HEK293 (cell line): ENCODE measurements around the gene C11orf58.

Experiments
- CTCF ChIA-PET: fragments of 350-600 bp; formaldehyde crosslinking; extraction: SDS; loops from one replicate; lab custom pipeline; 2021; ENCODE audit warnings: antibody characterized with exemption; lab: Yijun Ruan, JAX
- POLR2A ChIA-PET: fragments of 300-600 bp; formaldehyde crosslinking; extraction: SDS; loops from one replicate; lab custom pipeline; 2020; ENCODE audit warnings: antibody characterized with exemption, inconsistent platforms; lab: Yijun Ruan, JAX
- H3K27ac ChIP-seq: fragments of 200-500 bp; sonication (Bioruptor generic); 2 replicates; pipeline ENCODE4 v1.5.1; 2014; ENCODE audit warnings: low read depth, low read length, control low read depth, inconsistent platforms; ENCODE audit errors: extremely low read depth
- H3K36me3 ChIP-seq, 2 experiments: fragments of 200-500 bp in 1 of 2; sonication (Bioruptor generic) in 1 of 2; 1 replicate in 1 of 2; 2 replicates in 1 of 2; pipeline ENCODE4 v1.5.1; 2014 to 2017; ENCODE audit warnings: inconsistent platforms in 2 of 2, low read length in 2 of 2; ENCODE audit not compliant: control insufficient read depth in 2 of 2, insufficient read depth in 1 of 2
- H3K4me1 ChIP-seq: fragments of 200-500 bp; sonication (Bioruptor generic); 2 replicates; pipeline ENCODE4 v1.5.1; 2014; ENCODE audit warnings: mild to moderate bottlenecking, low read length, inconsistent platforms; ENCODE audit not compliant: control insufficient read depth, insufficient read depth
- H3K4me3 ChIP-seq: 2 replicates; pipeline ENCODE4 v1.5.1; 2011; ENCODE audit warnings: low read depth, mild to moderate bottlenecking, control low read depth, low read length, moderate library complexity
- H3K9me3 ChIP-seq: fragments of 200-500 bp; sonication (Bioruptor generic); 2 replicates; pipeline ENCODE4 v1.5.1; 2014; ENCODE audit warnings: low read depth, low read length, inconsistent platforms; ENCODE audit not compliant: control insufficient read depth, insufficient read depth
- PRDM4 ChIP-seq: fragments of 450-650 bp; formaldehyde crosslinking; IDR thresholded peaks from 2 replicates; pipeline ENCODE4 v1.5.1; 2017; ENCODE audit warnings: missing biosample characterization, missing genetic modification characterization
- SCRT2 ChIP-seq: fragments of 450-650 bp; formaldehyde crosslinking; IDR thresholded peaks from 2 replicates; pipeline ENCODE4 v1.5.1; 2016; ENCODE audit warnings: missing biosample characterization, missing genetic modification characterization
- SP2 ChIP-seq: fragments of 450-650 bp; formaldehyde crosslinking; IDR thresholded peaks from 2 replicates; pipeline ENCODE4 v1.5.1; 2016; ENCODE audit warnings: missing biosample characterization, missing genetic modification characterization
- SP7 ChIP-seq: fragments of 450-650 bp; formaldehyde crosslinking; IDR thresholded peaks from 2 replicates; pipeline ENCODE4 v1.5.1; 2016; ENCODE audit warnings: missing biosample characterization, missing genetic modification characterization
- ZBTB10 ChIP-seq: fragments of 450-650 bp; formaldehyde crosslinking; IDR thresholded peaks from 2 replicates; pipeline ENCODE4 v1.5.1; 2016; ENCODE audit warnings: missing biosample characterization, missing genetic modification characterization
- ZIC2 ChIP-seq: fragments of 450-650 bp; formaldehyde crosslinking; IDR thresholded peaks from 2 replicates; pipeline ENCODE4 v1.5.1; 2016; ENCODE audit warnings: missing biosample characterization, missing genetic modification characterization
- ZNF138 ChIP-seq: fragments of 450-650 bp; formaldehyde crosslinking; IDR thresholded peaks from 2 replicates; pipeline ENCODE4 v1.5.1; 2016; ENCODE audit warnings: missing biosample characterization, missing genetic modification characterization, borderline replicate concordance
- ZNF169 ChIP-seq: fragments of 450-650 bp; formaldehyde crosslinking; IDR thresholded peaks from 2 replicates; pipeline ENCODE4 v1.5.1; 2016; ENCODE audit warnings: missing biosample characterization, missing genetic modification characterization
- ZNF211 ChIP-seq: fragments of 450-650 bp; formaldehyde crosslinking; IDR thresholded peaks from 2 replicates; pipeline ENCODE4 v1.5.1; 2016; ENCODE audit warnings: low read depth, missing biosample characterization, missing genetic modification characterization
- ZNF239 ChIP-seq: fragments of 450-650 bp; formaldehyde crosslinking; IDR thresholded peaks from 2 replicates; pipeline ENCODE4 v1.5.1; 2016; ENCODE audit warnings: missing biosample characterization, missing genetic modification characterization
- ZNF24 ChIP-seq: fragments of 450-650 bp; formaldehyde crosslinking; IDR thresholded peaks from 2 replicates; pipeline ENCODE4 v1.5.1; 2016; ENCODE audit warnings: missing biosample characterization, missing genetic modification characterization
- ZNF302 ChIP-seq: fragments of 450-650 bp; formaldehyde crosslinking; IDR thresholded peaks from 2 replicates; pipeline ENCODE4 v1.5.1; 2016; ENCODE audit warnings: missing biosample characterization, missing genetic modification characterization, low read depth
- ZNF473 ChIP-seq: fragments of 450-650 bp; formaldehyde crosslinking; IDR thresholded peaks from 2 replicates; pipeline ENCODE4 v1.5.1; 2017; ENCODE audit warnings: missing biosample characterization, missing genetic modification characterization
- ZNF501 ChIP-seq: fragments of 450-650 bp; formaldehyde crosslinking; IDR thresholded peaks from 2 replicates; pipeline ENCODE4 v1.5.1; 2016; ENCODE audit warnings: missing biosample characterization, missing genetic modification characterization
- ZNF624 ChIP-seq: fragments of 450-650 bp; formaldehyde crosslinking; IDR thresholded peaks from 2 replicates; pipeline ENCODE4 v1.5.1; 2017; ENCODE audit warnings: missing biosample characterization, missing genetic modification characterization
- ZNF626 ChIP-seq: fragments of 450-650 bp; sonication (Bioruptor Pico); formaldehyde crosslinking; IDR thresholded peaks from 2 replicates; pipeline ENCODE4 v1.5.1; 2018; ENCODE audit warnings: missing biosample characterization, missing genetic modification characterization, inconsistent platforms
- ZNF639 ChIP-seq: fragments of 450-650 bp; formaldehyde crosslinking; IDR thresholded peaks from 2 replicates; pipeline ENCODE4 v1.5.1; 2016; ENCODE audit warnings: missing biosample characterization, missing genetic modification characterization
- ZNF654 ChIP-seq: fragments of 450-650 bp; formaldehyde crosslinking; IDR thresholded peaks from 2 replicates; pipeline ENCODE4 v1.5.1; 2016; ENCODE audit warnings: low read depth, missing biosample characterization, missing genetic modification characterization
- ZNF658 ChIP-seq: fragments of 450-650 bp; formaldehyde crosslinking; IDR thresholded peaks from 2 replicates; pipeline ENCODE4; 2016; ENCODE audit warnings: missing biosample characterization, missing genetic modification characterization
- ZNF701 ChIP-seq: fragments of 450-650 bp; formaldehyde crosslinking; IDR thresholded peaks from 2 replicates; pipeline ENCODE4 v1.5.1; 2016; ENCODE audit warnings: missing biosample characterization, missing genetic modification characterization
- ZNF747 ChIP-seq: fragments of 450-650 bp; formaldehyde crosslinking; IDR thresholded peaks from 2 replicates; pipeline ENCODE4 v1.5.1; 2016; ENCODE audit warnings: missing biosample characterization, missing genetic modification characterization
- ZNF830 ChIP-seq: fragments of 450-650 bp; IDR thresholded peaks from 2 replicates; pipeline ENCODE4 v1.5.0; 2018; ENCODE audit warnings: missing biosample characterization, missing genetic modification characterization, low read depth, mild to moderate bottlenecking, moderate library complexity
- ZNF843 ChIP-seq: fragments of 450-650 bp; formaldehyde crosslinking; IDR thresholded peaks from 2 replicates; pipeline ENCODE4 v1.5.1; 2016; ENCODE audit warnings: missing biosample characterization, missing genetic modification characterization
- TF ChIP-seq, protein P1 (sequence below): fragments of 450-650 bp; IDR thresholded peaks from 2 replicates; pipeline ENCODE4 v1.5.1; 2018; ENCODE audit warnings: missing biosample characterization, missing genetic modification characterization
- TF ChIP-seq, protein P2 (sequence below): fragments of 450-650 bp; formaldehyde crosslinking; IDR thresholded peaks from 2 replicates; pipeline ENCODE4 v1.5.1; 2016; ENCODE audit warnings: missing biosample characterization, missing genetic modification characterization

Gene C11orf58

GRCh38 chr11:16793511-16793910 lies 55.1 kb downstream of the C11orf58 start:
- H3K4me1 ChIP-seq, result no peaks in the 10 kb centered on the region
- TF ChIP-seq ZNF624 (tag by site-specific recombination), result no peak
- TF ChIP-seq ZNF658 (tag by site-specific recombination), result no peak
- no peak for TF ChIP-seq PRDM4 (tag by site-specific recombination)
- TF ChIP-seq, protein P1, sequence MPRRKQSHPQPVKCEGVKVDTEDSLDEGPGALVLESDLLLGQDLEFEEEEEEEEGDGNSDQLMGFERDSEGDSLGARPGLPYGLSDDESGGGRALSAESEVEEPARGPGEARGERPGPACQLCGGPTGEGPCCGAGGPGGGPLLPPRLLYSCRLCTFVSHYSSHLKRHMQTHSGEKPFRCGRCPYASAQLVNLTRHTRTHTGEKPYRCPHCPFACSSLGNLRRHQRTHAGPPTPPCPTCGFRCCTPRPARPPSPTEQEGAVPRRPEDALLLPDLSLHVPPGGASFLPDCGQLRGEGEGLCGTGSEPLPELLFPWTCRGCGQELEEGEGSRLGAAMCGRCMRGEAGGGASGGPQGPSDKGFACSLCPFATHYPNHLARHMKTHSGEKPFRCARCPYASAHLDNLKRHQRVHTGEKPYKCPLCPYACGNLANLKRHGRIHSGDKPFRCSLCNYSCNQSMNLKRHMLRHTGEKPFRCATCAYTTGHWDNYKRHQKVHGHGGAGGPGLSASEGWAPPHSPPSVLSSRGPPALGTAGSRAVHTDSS, result no peak
- no peak for TF ChIP-seq ZNF473 (tag by site-specific recombination)
- no peak for TF ChIP-seq ZNF639 (tag by site-specific recombination)
- TF ChIP-seq ZIC2, result no peak
- no peak for TF ChIP-seq ZNF843 (tag by site-specific recombination)
- no peak for TF ChIP-seq ZBTB10
- TF ChIP-seq, protein P2, sequence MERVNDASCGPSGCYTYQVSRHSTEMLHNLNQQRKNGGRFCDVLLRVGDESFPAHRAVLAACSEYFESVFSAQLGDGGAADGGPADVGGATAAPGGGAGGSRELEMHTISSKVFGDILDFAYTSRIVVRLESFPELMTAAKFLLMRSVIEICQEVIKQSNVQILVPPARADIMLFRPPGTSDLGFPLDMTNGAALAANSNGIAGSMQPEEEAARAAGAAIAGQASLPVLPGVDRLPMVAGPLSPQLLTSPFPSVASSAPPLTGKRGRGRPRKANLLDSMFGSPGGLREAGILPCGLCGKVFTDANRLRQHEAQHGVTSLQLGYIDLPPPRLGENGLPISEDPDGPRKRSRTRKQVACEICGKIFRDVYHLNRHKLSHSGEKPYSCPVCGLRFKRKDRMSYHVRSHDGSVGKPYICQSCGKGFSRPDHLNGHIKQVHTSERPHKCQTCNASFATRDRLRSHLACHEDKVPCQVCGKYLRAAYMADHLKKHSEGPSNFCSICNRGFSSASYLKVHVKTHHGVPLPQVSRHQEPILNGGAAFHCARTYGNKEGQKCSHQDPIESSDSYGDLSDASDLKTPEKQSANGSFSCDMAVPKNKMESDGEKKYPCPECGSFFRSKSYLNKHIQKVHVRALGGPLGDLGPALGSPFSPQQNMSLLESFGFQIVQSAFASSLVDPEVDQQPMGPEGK (tag by site-specific recombination), result no peak
- no peak for TF ChIP-seq ZNF239 (tag by site-specific recombination)
- no peak for TF ChIP-seq SP7 (tag by site-specific recombination)
- TF ChIP-seq, all 188 proteins: peak for 0
- ChIA-PET POLR2A (no interaction called here), CTCF (interaction anchor here (1.3 kb wide), 2 partner anchors 8 to 27 kb away, joined by 4 read pairs; no protein-coding TSS in a partner anchor)
- no peak overlapping the region for H3K4me3 ChIP-seq
- peaks cover 0 to 14% of the 10 kb centered on the region in 2 experiments; a peak in 2 of 3 replicates for H3K36me3 ChIP-seq
- no peak overlapping the region for H3K27ac ChIP-seq
- H3K9me3 ChIP-seq, result no peaks in the 10 kb centered on the region

GRCh38 chr11:16794047-16794818 lies 55.8 kb downstream of the C11orf58 start:
- no peak overlapping the region for H3K27ac ChIP-seq
- ChIA-PET CTCF (interaction anchor here (0.5 to 1.3 kb wide), 5 partner anchors 26 to 1928 kb away, joined by 3 to 6 read pairs (median 4); no protein-coding TSS in a partner anchor), POLR2A (no interaction called here)
- no peak overlapping the region for H3K4me3 ChIP-seq
- no peaks in the 10 kb centered on the region for H3K9me3 ChIP-seq
- peaks cover 0 to 14% of the 10 kb centered on the region in 2 experiments; a peak in 2 of 3 replicates for H3K36me3 ChIP-seq
- no peaks in the 10 kb centered on the region for H3K4me1 ChIP-seq
- TF ChIP-seq ZNF169 (tag by site-specific recombination), result no peak
- no peak for TF ChIP-seq ZNF626 (tag by site-specific recombination)
- no peak for TF ChIP-seq ZNF501
- TF ChIP-seq ZNF654 (tag by site-specific recombination), result no peak
- TF ChIP-seq ZNF302 (tag by site-specific recombination), result no peak
- TF ChIP-seq ZNF701, result no peak
- no peak for TF ChIP-seq ZNF830 (tag by site-specific recombination)
- TF ChIP-seq ZNF138, result no peak
- no peak for TF ChIP-seq ZNF24 (tag by site-specific recombination)
- TF ChIP-seq ZNF747 (tag by site-specific recombination), result no peak
- TF ChIP-seq SCRT2, result no peak
- TF ChIP-seq SP2 (tag by site-specific recombination), result no peak
- TF ChIP-seq ZNF211 (tag by site-specific recombination), result no peak
